Activated T-cell treated with anti-CD3 and anti-CD28 coated beads, Interleukin-2, amount 50 U/mL, for 4 hours (primary cell): ENCODE results near the gene CTSZ. TPM values are rescaled to one million over a fixed set of nuclear protein-coding genes. Genes with fewer than 3 reads are reported as not detected.
"Not testable (repeated sequence)": the region's sequence is repeated elsewhere in the genome, so short reads cannot be mapped to it uniquely, and the experiment has no call there.

ENCODE experiments used
- ATAC-seq, 2 donors: fragments of 200-7000 bp; cut with Tn5 transposase; one replicate each; pipeline ENCODE4 v1.10.0; 2021
- DNase-seq: peaks from one replicate; pipeline ENCODE4 v3.0.0-alpha.2; 2020
- H3K27me3 Mint-ChIP-seq: one replicate; pipeline ENCODE4 v1.8.0; 2021; ENCODE audit warnings: low read depth, mixed read lengths
- H3K36me3 Mint-ChIP-seq: one replicate; pipeline ENCODE4 v1.8.0; 2022; ENCODE audit warnings: mixed read lengths; ENCODE audit not compliant: insufficient read depth
- H3K4me1 Mint-ChIP-seq: one replicate; pipeline ENCODE4 v1.8.0; 2021; ENCODE audit warnings: low read depth, mixed read lengths
- H3K4me3 Mint-ChIP-seq: one replicate; pipeline ENCODE4 v1.8.0; 2021; ENCODE audit warnings: mild to moderate bottlenecking, moderate library complexity, mixed read lengths
- H3K9me3 Mint-ChIP-seq: one replicate; pipeline ENCODE4 v1.8.0; 2021; ENCODE audit warnings: mixed read lengths
- total RNA-seq, 3 donors: library from RNA; stranded (reverse); gene quantifications; one replicate each; pipeline ENCODE4 v1.2.1, GENCODE V29; 2021

Gene CTSZ
- total RNA-seq, 3 donors from 2014 or later: 18.7 to 27.9 (median 20.0) TPM

DNA sequence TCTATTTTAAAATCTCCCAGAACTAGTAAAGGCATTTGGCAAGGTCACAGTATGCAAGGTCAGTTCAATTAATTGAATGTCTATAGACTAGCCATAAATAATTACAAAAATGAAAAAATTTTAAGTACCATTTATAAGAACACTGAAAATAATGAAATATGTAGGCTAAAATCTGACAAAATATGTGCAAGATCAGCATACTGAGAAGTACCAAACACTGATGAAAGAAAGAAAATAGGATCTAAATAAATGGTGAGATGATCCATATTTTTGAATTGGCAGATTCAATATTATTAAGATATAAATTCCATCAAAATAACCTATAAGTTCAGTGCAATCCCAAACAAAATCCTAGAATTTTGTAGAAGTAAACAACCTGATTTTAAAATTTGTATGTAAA is 54.0 kb downstream of the CTSZ start:
- DNase-seq: no peak
- Mint-ChIP-seq H3K9me3 (no peaks in the 10 kb centered on the region), H3K36me3 (no peaks in the 10 kb centered on the region), H3K4me3 (no peak overlapping the region), H3K4me1 (no peaks in the 10 kb centered on the region), H3K27me3 (peaks cover 9% of the 10 kb centered on the region)
- no peak for ATAC-seq

DNA sequence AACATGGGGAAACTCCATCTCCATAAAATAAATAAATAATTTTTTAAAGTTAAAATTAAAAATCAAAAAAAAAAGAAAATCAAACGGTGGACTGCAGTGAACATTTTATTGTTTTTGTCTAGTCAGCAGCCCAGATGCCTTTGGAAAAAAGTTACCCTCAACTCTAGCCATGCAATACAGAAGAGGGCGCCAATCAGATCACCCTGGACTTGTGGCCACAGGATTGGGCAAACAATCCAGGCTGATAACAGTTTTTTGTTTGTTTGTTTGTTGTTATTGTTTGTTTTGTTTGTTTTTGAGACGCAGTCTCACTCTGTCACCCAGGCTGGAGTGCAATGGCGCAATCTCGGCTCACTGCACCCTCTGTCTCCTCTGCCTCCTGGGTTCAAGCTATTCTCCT is 56.5 kb downstream of the CTSZ start:
- Mint-ChIP-seq H3K27me3 (peaks cover 9% of the 10 kb centered on the region), H3K36me3 (no peaks in the 10 kb centered on the region), H3K4me1 (no peaks in the 10 kb centered on the region), H3K9me3 (no peaks in the 10 kb centered on the region), H3K4me3 (no peak overlapping the region)
- DNase-seq (no peak), ATAC-seq (no peak)

DNA sequence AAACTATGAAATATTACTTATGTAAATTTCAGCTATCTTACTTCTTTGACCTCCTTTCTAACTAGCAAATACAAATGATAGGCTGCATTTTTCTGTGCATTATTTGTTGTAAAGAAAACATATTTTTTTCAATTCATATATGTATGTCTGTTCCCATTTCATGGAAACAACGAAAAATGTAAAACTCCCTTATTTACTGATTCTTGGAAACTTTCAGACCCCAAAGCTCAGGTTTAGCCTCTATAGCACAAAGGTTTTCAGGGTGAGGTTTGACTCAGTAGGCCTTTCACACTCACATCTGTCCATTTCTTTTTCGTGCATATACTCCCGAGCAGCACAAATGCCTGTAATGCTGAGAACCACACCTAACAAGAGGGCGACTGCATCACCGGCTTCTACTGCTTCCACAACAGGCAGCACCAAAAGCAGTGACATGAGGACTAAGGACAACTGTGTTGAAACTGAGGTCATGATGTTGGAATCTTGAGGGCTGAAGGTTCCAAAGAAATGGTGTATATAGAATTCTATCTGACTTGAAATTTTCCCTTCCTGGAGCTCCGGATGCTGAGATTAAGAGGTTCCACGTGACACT is 59.2 kb downstream of the CTSZ start:
- H3K36me3 Mint-ChIP-seq, H3K9me3 Mint-ChIP-seq, ATAC-seq, H3K4me1 Mint-ChIP-seq, H3K27me3 Mint-ChIP-seq, DNase-seq, H3K4me3 Mint-ChIP-seq: not testable (repeated sequence)

DNA sequence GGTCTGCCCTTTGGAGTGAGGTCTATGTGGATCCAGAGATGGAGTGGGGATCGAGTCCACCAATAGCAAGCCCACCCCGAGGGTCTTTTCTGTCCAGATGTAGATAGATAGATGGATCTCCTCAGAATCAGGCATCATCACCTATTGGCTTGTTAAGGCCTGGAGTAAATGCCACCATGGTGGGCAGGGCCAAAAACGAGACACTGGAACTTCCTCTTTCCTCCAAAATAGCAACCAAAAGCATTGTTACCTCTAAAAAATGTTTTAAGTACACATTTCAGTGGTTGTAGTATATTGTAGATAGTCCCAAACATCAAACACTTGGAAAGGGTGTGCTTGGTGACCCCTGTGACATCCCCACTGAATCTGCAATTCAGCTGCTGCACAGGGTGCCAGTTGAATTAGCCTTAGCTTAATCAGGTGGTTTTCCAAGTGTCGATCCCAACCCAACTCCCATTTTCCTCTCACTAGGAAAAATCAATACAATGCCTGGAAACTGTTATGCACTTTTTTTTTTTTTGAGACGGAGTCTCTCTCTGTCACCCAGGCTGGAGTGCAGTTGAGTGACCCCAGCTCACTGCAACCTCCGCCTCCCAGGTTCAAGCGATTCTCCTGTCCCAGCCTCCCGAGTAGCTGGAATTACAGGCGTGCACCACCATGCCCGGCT is 61.0 kb downstream of the CTSZ start:
- ATAC-seq (no peak), DNase-seq (no peak)
- H3K9me3 Mint-ChIP-seq: no peaks in the 10 kb centered on the region
- H3K36me3 Mint-ChIP-seq: no peaks in the 10 kb centered on the region
- peaks cover 7% of the 10 kb centered on the region for H3K27me3 Mint-ChIP-seq
- H3K4me1 Mint-ChIP-seq: no peaks in the 10 kb centered on the region
- no peak overlapping the region for H3K4me3 Mint-ChIP-seq

Other genes starting within 250 kb of the CTSZ start
- under 1 TPM; 0.38 to 0.96 (median 0.40) TPM for gene GNAS-AS1, start 156.4 kb downstream of the CTSZ start, total RNA-seq
- gene GNAS, start 154.5 kb downstream of the CTSZ start, total RNA-seq: 100 to 1,000 TPM; 390 to 448 (median 440) TPM
- 100 to 1,000 TPM; 119 to 146 (median 128) TPM for gene NELFCD, start 26.0 kb downstream of the CTSZ start, total RNA-seq
- gene TUBB1, start 12.2 kb upstream of the CTSZ start, total RNA-seq: not detected
- gene ATP5F1E, start 25.1 kb upstream of the CTSZ start, total RNA-seq: 10 to 100 TPM; 86.1 to 99.3 (median 95.0) TPM
- gene PRELID3B, start 35.5 kb upstream of the CTSZ start, total RNA-seq: 100 to 1,000 TPM; 147 to 174 (median 160) TPM
- gene ZNF831, start 156.6 kb upstream of the CTSZ start, total RNA-seq: 1 to 10 TPM; 1.8 to 2.5 (median 2.2) TPM